Adrenal gland (tissue), 12 donors: ENCODE measurements around the gene PRPS1. TPM values are rescaled to one million over a fixed set of nuclear protein-coding genes. Genes with fewer than 3 reads are reported as not detected.
"Not testable (repeated sequence)": the region's sequence is repeated elsewhere in the genome, so short reads cannot be mapped to it uniquely, and the experiment has no call there.

Experiments
- DNase-seq, 7 donors: peaks; one replicate each; pipeline ENCODE4 v3.0.0-alpha.2; 2019 to 2020
- H3K27ac ChIP-seq, 5 donors: fragments of 200-600 bp; sonication (generic) in 4 of 5; 1 replicate in 3 of 5; 2 replicates in 2 of 5; pipeline versions ENCODE4 v1.5.1 to v1.8.0; 2016 to 2020; ENCODE audit warnings: mild to moderate bottlenecking in 1 of 5
- H3K27me3 ChIP-seq: fragments of 200-600 bp; 2 replicates; pipeline ENCODE4 v1.8.0; 2021
- H3K36me3 ChIP-seq, 2 donors: fragments of 200-600 bp; replicated peaks in 1 of 2; 1 replicate in 1 of 2; 2 replicates in 1 of 2; pipeline versions ENCODE4 v1.5.1 to v1.8.0; 2018 to 2022
- H3K4me1 ChIP-seq, 2 donors: fragments of 200-600 bp; replicated peaks in 1 of 2; 1 replicate in 1 of 2; 2 replicates in 1 of 2; pipeline versions ENCODE4 v1.5.1 to v1.8.0; 2018 to 2021
- H3K4me3 ChIP-seq, 4 donors: fragments of 200-600 bp; sonication (generic) in 3 of 4; one replicate each; pipeline ENCODE4 v1.5.1; 2016 to 2018
- H3K9me3 ChIP-seq, 3 donors: fragments of 200-600 bp; sonication (generic) in 1 of 3; replicated peaks in 1 of 3; 1 replicate in 2 of 3; 2 replicates in 1 of 3; pipeline versions ENCODE4 v1.5.1 to v1.8.0; 2016 to 2021
- CTCF ChIP-seq, 6 experiments: fragments of 450-650 bp in 4 of 6; fragments of 200-600 bp in 2 of 6; sonication (generic) in 1 of 6; IDR thresholded peaks; 1 replicate in 5 of 6; 2 replicates in 1 of 6; pipeline versions ENCODE4 v1.5.1 to v1.8.0; 2016 to 2021; ENCODE audit warnings: antibody characterized with exemption in 6 of 6, mild to moderate bottlenecking in 2 of 6, moderate library complexity in 1 of 6
- POLR2A ChIP-seq, 2 donors: fragments of 450-650 bp; IDR thresholded peaks; one replicate each; pipeline ENCODE4 v1.6.1; 2017; ENCODE audit warnings: antibody characterized with exemption in 2 of 2, mild to moderate bottlenecking in 2 of 2, moderate library complexity in 1 of 2
- WGBS, 4 donors: extraction: QIAGEN DNeasy Blood & Tissue Kit in 2 of 4; methylation state at CpG; one replicate each; pipeline versions ENCODE4 v1.1.5 to v1.1.7; 2013 to 2017; 5-methylcytosine and 5-hydroxymethylcytosine counted together
- intact Hi-C, 2 donors: fragments of 100-400 bp; cut with DNase I; formaldehyde crosslinking; loops; one replicate each; pipeline versions ENCODE4 v1.14.1 to v1.15.0; 2022 to 2023
- polyA plus RNA-seq, 3 donors: library from polyadenylated mRNA; stranded (reverse); fragments of 200-250 nt in 2 of 3; fragments of 350-450 nt in 1 of 3; fragmentation: Illumina TruSeq in 1 of 3; extraction: RNeasy Lipid Tissue Mini Kit (QIAGEN cat#74804) in 1 of 3; gene quantifications; one replicate each; pipeline ENCODE4 v1.2.3, GENCODE V29; 2013 to 2014
- total RNA-seq, 9 donors: library from RNA; depleted of rRNA in 4 of 9; stranded (reverse); fragments of >200 nt in 4 of 9; fragments of 120-200 nt in 1 of 9; fragmentation: NEBNext Ultra II Directional in 1 of 9; extraction: Animal tissue kit (Norgen Biotek cat#: 25700) in 1 of 9; gene quantifications; one replicate each; pipeline versions ENCODE4 v1.1.0 to v1.2.4, GENCODE V29; 2013 to 2023
- donor health status: healthy with polysubstance abuse.
- donor health status: Bipolar disorder and iron deficiency.
- donor health status: DM: yes; HTN: yes; CAD: no.
- donor health status: DM: no; HTN: no; CAD: no.
- donor health status: DM: no; HTN: no; CAD: no.
- donor health status: DM: yes; HTN: yes; CAD: no.

PRPS1 gene
- total and polyA plus RNA-seq, 12 donors = 8.9 to 78.3 (median 33.3) TPM

DNA sequence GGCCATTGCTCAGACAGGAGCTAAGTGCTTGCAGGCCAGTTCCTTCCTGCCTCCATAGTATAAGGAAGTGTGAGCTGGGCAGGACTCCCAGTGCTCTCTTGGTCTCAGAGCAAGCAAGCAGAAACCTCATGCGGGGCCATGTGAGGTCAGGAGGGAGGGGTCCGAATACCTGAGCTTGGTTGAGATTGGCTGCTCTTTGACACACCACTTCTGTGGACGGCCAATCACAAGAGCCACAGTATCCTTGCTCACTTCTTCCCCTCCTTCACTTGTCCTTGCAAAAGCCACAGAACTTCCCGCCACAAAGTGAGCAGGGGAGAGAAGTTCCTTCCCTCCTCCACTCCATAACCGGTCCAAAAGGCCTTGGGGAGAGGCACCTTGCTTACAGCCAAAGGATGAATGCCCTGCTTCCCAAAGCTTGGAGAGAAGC, 56.7 kb downstream of the PRPS1 start:
- 22 to 65% (median 41%) methylated on average over 4 to 5 of the region's 5 CpGs; no CpG with 5 or more reads in 1 of the 4 donors for WGBS, 4 donors
- peaks cover 10 to 30% of the 10 kb centered on the region in 2 donors for H3K4me1 ChIP-seq
- TF ChIP-seq CTCF (IDR thresholded peaks at IDR 0.05) = no peak
- TF ChIP-seq POLR2A (IDR thresholded peaks at IDR 0.05) = no peak
- H3K27ac ChIP-seq = peak overlapping the region in 3 of 5 donors; percentile 11 to 80 (median 40)
- intact Hi-C loops = no loop called here
- DNase-seq = peak; percentile 40 to 87 (median 72)
- H3K36me3 ChIP-seq = no peaks in the 10 kb centered on the region
- H3K9me3 ChIP-seq = no peaks in the 10 kb centered on the region
- H3K27me3 ChIP-seq = no peaks in the 10 kb centered on the region
- no peak overlapping the region for H3K4me3 ChIP-seq

GRCh38 chrX:107685586-107685985, 57.3 kb downstream of the PRPS1 start:
- DNase-seq, H3K27me3 ChIP-seq, H3K36me3 ChIP-seq, intact Hi-C loops, H3K4me3 ChIP-seq, H3K9me3 ChIP-seq: not testable (repeated sequence)
- peaks cover 10 to 30% of the 10 kb centered on the region in 2 donors for H3K4me1 ChIP-seq
- WGBS, 4 donors = 90 to 95% (median 92%) methylated on average over 4 to 9 of the region's 9 CpGs
- H3K27ac ChIP-seq = peak overlapping the region in 3 of 5 donors; percentile 11 to 80 (median 40)

DNA sequence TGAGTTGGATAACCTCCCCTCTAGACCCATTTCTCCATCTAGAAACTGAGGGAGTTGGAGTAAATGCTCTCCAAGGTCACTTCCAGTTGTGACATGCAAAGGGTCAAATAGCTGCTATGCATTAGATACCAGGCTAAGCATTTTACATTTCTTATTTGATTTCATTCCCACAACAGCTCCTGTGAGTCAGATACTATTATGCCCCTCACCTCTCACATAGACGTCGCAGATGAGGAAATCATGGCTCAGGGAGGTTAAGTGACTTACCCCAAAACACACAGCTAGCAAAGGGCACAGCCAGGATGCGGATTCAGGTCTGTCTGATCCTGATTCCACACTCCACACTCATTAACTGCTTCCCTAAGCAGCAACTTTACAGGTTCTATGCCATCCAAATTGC, 57.7 kb downstream of the PRPS1 start:
- no peak overlapping the region for H3K4me3 ChIP-seq
- H3K4me1 ChIP-seq = peaks cover 10 to 30% of the 10 kb centered on the region in 2 donors
- H3K27ac ChIP-seq = peak overlapping the region in 1 of 5 donors; percentile 80
- 68 to 87% (median 73%) methylated on average over 3 of the region's 3 CpGs for WGBS, 4 donors
- TF ChIP-seq CTCF (IDR thresholded peaks at IDR 0.05) (no peak), POLR2A (IDR thresholded peaks at IDR 0.05) (no peak)
- DNase-seq = no peak
- no peaks in the 10 kb centered on the region for H3K9me3 ChIP-seq
- H3K27me3 ChIP-seq = no peaks in the 10 kb centered on the region
- intact Hi-C loops = no loop called here
- no peaks in the 10 kb centered on the region for H3K36me3 ChIP-seq

- peaks cover 10 to 30% of the 10 kb centered on the region in 2 donors for H3K4me1 ChIP-seq
- H3K27ac ChIP-seq = no peak overlapping the region
- no peaks in the 10 kb centered on the region for H3K9me3 ChIP-seq
- DNase-seq = no peak
- WGBS, 4 donors = 47 to 66% (median 57%) methylated on average over 2 to 3 of the region's 3 CpGs
- no peak overlapping the region for H3K4me3 ChIP-seq
- no peaks in the 10 kb centered on the region for H3K36me3 ChIP-seq
- H3K27me3 ChIP-seq = no peaks in the 10 kb centered on the region
- intact Hi-C loops = no loop called here
- TF ChIP-seq POLR2A (IDR thresholded peaks at IDR 0.05) = no peak
- TF ChIP-seq CTCF (IDR thresholded peaks at IDR 0.05) = no peak
These were observed 58.5 kb downstream of the PRPS1 start for GRCh38 chrX:107686792-107687191.

GRCh38 chrX:107687445-107687844, 59.1 kb downstream of the PRPS1 start:
- Histone ChIP-seq H3K4me1 (peaks cover 10 to 30% of the 10 kb centered on the region in 2 donors), H3K36me3 (no peaks in the 10 kb centered on the region), H3K27ac (no peak overlapping the region), H3K27me3 (no peaks in the 10 kb centered on the region), H3K9me3 (no peaks in the 10 kb centered on the region), H3K4me3 (no peak overlapping the region)
- WGBS, 4 donors = 57 to 84% (median 67%) methylated on average over 3 of the region's 3 CpGs
- DNase-seq = no peak
- no peak for TF ChIP-seq POLR2A (IDR thresholded peaks at IDR 0.05)
- TF ChIP-seq CTCF (IDR thresholded peaks at IDR 0.05) = no peak
- intact Hi-C loops = no loop called here
